RWPE2 (cell line): ENCODE measurements around the gene TMEM59L.

Experiments used
- ATAC-seq: fragments of 200-7000 bp; cut with Tn5 transposase; 3 replicates; pipeline ENCODE4 v1.9.1; 2021; ENCODE audit warnings: low read depth
- DNase-seq: peaks from one replicate; pipeline ENCODE4 v3.0.0-alpha.2; 2020; ENCODE audit warnings: low spot score
- H3K27ac ChIP-seq: fragments of 450-650 bp; 2 replicates; pipeline ENCODE4 v1.5.1; 2017; ENCODE audit warnings: mild to moderate bottlenecking; ENCODE audit not compliant: poor library complexity, severe bottlenecking
- H3K27me3 ChIP-seq: fragments of 250-450 bp; sonication (Bioruptor Pico); 2 replicates; pipeline ENCODE4 v1.5.1; 2021; ENCODE audit warnings: mild to moderate bottlenecking, moderate library complexity; ENCODE audit not compliant: insufficient read depth, poor library complexity, severe bottlenecking
- H3K36me3 ChIP-seq: fragments of 250-450 bp; sonication (Bioruptor Pico); 2 replicates; pipeline ENCODE4 v1.5.1; 2020; ENCODE audit warnings: low read depth, mild to moderate bottlenecking, moderate library complexity
- H3K4me1 ChIP-seq: fragments of 250-450 bp; sonication (Bioruptor Pico); 2 replicates; pipeline ENCODE4 v1.5.1; 2021; ENCODE audit warnings: mild to moderate bottlenecking, moderate library complexity; ENCODE audit not compliant: insufficient read depth, poor library complexity, severe bottlenecking
- H3K4me3 ChIP-seq: fragments of 250-450 bp; sonication (Bioruptor Pico); 2 replicates; pipeline ENCODE4 v1.5.1; 2021; ENCODE audit warnings: mild to moderate bottlenecking, moderate library complexity; ENCODE audit not compliant: severe bottlenecking
- H3K9me3 ChIP-seq: fragments of 250-450 bp; sonication (Bioruptor Pico); 2 replicates; pipeline ENCODE4 v1.5.1; 2021; ENCODE audit warnings: mild to moderate bottlenecking, moderate library complexity; ENCODE audit not compliant: severe bottlenecking
- CTCF ChIP-seq: fragments of 450-650 bp; IDR thresholded peaks from one replicate; pipeline ENCODE4 v1.5.1; 2017; ENCODE audit warnings: mild to moderate bottlenecking, moderate library complexity; ENCODE audit not compliant: poor library complexity, severe bottlenecking

TMEM59L gene

DNA sequence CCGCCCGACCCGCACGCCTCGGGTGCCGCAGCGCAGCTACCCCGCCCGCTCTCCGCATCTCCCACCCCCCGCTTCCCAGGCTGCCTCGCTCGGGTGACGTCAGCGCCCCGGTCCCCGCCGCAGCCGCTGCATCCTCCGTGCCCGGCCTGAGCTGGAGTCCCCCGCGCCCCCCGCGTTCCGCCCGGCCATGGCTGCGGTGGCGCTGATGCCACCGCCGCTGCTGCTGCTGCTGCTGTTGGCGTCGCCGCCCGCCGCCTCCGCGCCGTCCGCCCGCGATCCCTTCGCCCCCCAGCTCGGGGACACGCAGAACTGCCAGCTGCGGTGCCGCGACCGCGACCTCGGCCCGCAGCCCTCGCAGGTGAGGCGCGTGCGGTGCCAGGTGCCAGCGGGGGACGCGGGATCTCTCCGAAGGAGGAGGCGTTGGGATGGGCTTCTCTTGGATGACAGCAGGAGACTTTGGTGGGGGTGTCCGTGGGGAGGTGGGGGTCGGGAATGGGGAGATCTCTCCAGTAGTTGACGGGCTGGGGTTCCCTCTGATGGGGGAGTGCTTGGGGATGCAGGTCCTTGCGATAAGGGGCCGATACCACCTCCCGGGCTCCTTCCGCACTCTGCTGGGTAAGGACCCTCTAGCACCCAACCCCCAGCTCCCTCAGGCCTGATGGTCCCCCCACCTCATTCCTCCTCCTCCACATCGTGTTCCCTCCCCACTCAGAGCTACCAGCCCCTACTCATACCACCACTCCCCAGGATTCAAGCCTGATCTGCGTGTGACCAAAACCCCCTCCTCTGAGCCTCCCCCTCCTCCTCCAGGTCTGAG lies at the start of gene TMEM59L:
TSS of gene TMEM59L (plus strand) at position 99 of the 817 bp plus-strand sequence. CDS start at position 188, 89 bp downstream.
- no peak for DNase-seq
- no peak for ATAC-seq
- TF ChIP-seq CTCF: no peak
- Histone ChIP-seq H3K4me3 (peak within 1 kb of the TSS; percentile 17), H3K27ac (no peak within 1 kb of the TSS), H3K9me3 (no peaks in the 10 kb centered on the region), H3K27me3 (peaks cover 70% of the 10 kb centered on the region), H3K36me3 (no peaks in the 10 kb centered on the region), H3K4me1 (peaks cover under 1% of the 10 kb centered on the region)

GRCh38 chr19:18566953-18567352 lies 45.7 kb upstream of the TMEM59L start:
- DNase-seq: no peak
- no peak for ATAC-seq
- Histone ChIP-seq H3K9me3 (no peaks in the 10 kb centered on the region), H3K4me1 (no peaks in the 10 kb centered on the region), H3K36me3 (peaks cover 68% of the 10 kb centered on the region), H3K27ac (no peak overlapping the region), H3K4me3 (no peak overlapping the region), H3K27me3 (no peaks in the 10 kb centered on the region)
- TF ChIP-seq CTCF: no peak

DNA sequence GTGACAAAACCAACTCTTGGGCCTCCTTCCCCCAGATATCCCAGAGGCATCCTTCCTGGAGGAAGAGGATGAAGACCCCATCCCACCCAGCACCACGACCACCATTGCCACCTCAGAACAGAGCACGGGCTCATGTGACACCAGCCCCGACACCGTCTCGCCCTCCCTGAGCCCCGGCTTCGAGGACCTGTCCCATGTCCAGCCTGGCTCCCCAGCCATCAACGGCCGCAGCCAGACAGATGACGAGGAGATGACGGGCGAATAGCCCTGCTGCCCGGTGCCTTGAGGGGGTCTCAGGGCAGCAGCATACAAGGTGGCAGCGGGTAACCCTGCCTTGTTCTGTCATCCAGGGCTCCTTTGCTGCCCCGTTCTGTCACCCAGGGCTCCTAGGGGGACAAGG lies 44.3 kb upstream of the TMEM59L start:
- Histone ChIP-seq H3K36me3 (peaks cover 64% of the 10 kb centered on the region), H3K4me3 (no peak overlapping the region), H3K27ac (no peak overlapping the region), H3K9me3 (no peaks in the 10 kb centered on the region), H3K4me1 (peaks cover 6% of the 10 kb centered on the region), H3K27me3 (no peaks in the 10 kb centered on the region)
- no peak for TF ChIP-seq CTCF
- no peak for DNase-seq
- ATAC-seq: no peak

DNA sequence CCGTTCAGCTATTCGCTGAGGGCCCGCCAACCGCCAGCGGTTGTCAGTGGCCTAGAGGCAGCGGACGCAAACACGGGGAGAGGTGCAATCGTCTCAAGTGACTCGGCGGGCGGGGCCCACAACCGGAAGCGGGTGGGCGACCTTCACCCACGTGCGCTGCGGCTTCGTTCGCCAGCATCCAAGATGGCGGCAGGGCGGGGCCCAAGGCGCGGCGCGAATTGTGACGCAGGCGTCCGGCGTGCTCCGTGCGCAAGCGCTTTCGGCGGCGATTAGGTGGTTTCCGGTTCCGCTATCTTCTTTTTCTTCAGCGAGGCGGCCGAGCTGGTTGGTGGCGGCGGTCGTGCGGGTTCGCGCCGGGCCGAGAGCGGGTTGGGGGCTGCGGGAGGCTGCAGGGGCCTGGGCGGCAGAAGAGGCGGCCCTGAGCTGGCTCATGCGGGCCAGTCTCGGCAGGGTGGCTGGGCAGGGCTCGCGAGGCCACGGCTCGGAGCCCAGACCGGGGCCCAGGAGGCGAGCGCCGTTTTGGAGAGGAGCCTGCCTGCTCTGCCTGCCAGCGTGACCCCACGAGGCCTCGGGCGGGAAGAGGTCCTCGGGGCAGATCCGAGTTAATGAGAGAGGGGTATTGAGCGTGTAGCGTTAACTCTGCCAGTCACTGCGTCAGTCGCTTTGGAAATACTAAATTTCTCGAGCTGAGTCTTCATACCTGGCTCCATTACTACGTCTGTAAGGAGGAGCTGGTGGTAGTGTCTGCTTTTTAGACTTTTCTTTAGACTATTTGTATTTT lies 40.9 kb upstream of the TMEM59L start, which contains the start of gene UBA52:
TSS of gene UBA52 (plus strand) at position 294 of the 781 bp plus-strand sequence. CDS start 1,444 bp downstream, outside the sequence.
- peak; percentile 97 for DNase-seq
- TF ChIP-seq CTCF: no peak
- Histone ChIP-seq H3K27ac (peak within 1 kb of the TSS; percentile 56), H3K4me1 (peaks cover 6% of the 10 kb centered on the region), H3K36me3 (peaks cover 61% of the 10 kb centered on the region), H3K9me3 (no peaks in the 10 kb centered on the region), H3K4me3 (peak within 1 kb of the TSS; percentile 90), H3K27me3 (no peaks in the 10 kb centered on the region)
- peak; percentile 90 for ATAC-seq
